ENCODE measurements around the gene CNPY1.
"Not testable (repeated sequence)": the region's sequence is repeated elsewhere in the genome, so short reads cannot be mapped to it uniquely, and the experiment has no call there.

CNPY1 gene

DNA sequence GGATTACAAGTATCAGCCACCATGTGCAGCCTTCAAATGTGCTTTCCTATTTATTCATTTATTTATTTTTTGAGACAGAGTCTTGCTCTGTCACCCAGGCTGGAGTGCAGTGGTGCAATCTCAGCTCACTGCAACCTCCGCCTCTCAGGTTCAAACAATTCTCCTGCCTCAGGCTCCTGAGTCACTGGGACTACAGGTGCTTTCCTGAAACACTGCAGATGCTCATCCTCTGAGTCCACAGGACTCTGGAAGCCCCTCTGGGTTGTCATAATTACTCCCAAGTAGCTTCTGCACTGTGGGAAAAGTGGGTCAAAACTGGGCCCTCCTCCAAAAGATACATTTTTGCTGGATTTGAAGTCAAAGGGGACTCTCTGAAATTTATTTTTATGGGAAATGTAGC is at the start of gene CNPY1:
TSS of gene CNPY1 (minus strand) at position 111 of the 400 bp plus-strand sequence. CDS start 630 bp downstream, outside the sequence.
- H3K36me3 ChIP-seq (ENCODE audit: control insufficient read depth in 2 of 2, insufficient read depth in 2 of 2, low read length in 2 of 2); H3K4me3 ChIP-seq (ENCODE audit: low read length in 2 of 2); H3K9ac ChIP-seq (ENCODE audit: low read depth in 1 of 2, low read length in 2 of 2); H3K27me3 ChIP-seq (ENCODE audit: control insufficient read depth in 2 of 2, insufficient read depth in 2 of 2, low read length in 2 of 2); H3K27ac ChIP-seq (ENCODE audit: low read depth in 2 of 2, low read length in 2 of 2); H3K4me1 ChIP-seq (ENCODE audit: control insufficient read depth in 2 of 2, insufficient read depth in 2 of 2, low read length in 2 of 2); H3K9me3 ChIP-seq (ENCODE audit: control insufficient read depth in 2 of 2, low read length in 2 of 2): not testable (repeated sequence)

DNA sequence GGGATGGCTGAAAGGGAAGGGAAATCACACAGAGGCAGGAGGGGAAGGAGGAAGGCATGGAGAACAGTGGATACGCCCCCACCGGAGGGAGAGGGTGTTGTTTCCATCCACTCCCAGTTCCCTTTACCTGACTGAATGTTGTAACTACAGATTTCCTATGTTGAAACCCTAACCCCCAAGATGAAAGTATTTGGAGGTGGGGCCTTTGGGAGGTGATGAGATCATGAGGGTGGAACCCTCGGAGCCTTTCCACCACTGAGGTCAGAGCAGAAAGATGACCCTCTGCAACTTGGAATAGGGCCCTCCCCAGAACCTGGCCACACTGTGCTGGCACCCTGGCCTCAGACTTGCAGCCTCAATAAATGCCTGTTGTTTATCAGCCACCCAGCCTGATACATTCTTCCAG is 48.6 kb upstream of the CNPY1 start:
- Histone ChIP-seq H3K9ac (ENCODE audit: low read depth in 1 of 2, low read length in 2 of 2) (no peak overlapping the region), H3K9me3 (ENCODE audit: control insufficient read depth in 2 of 2, low read length in 2 of 2) (no peaks in the 10 kb centered on the region), H3K27ac (ENCODE audit: low read depth in 2 of 2, low read length in 2 of 2) (no peak overlapping the region), H3K27me3 (ENCODE audit: control insufficient read depth in 2 of 2, insufficient read depth in 2 of 2, low read length in 2 of 2) (peaks cover 0 to 5% of the 10 kb centered on the region in 2 donors), H3K4me1 (ENCODE audit: control insufficient read depth in 2 of 2, insufficient read depth in 2 of 2, low read length in 2 of 2) (peaks cover 3 to 5% of the 10 kb centered on the region in 2 donors), H3K4me3 (ENCODE audit: low read length in 2 of 2) (no peak overlapping the region), H3K36me3 (ENCODE audit: control insufficient read depth in 2 of 2, insufficient read depth in 2 of 2, low read length in 2 of 2) (no peaks in the 10 kb centered on the region)

DNA sequence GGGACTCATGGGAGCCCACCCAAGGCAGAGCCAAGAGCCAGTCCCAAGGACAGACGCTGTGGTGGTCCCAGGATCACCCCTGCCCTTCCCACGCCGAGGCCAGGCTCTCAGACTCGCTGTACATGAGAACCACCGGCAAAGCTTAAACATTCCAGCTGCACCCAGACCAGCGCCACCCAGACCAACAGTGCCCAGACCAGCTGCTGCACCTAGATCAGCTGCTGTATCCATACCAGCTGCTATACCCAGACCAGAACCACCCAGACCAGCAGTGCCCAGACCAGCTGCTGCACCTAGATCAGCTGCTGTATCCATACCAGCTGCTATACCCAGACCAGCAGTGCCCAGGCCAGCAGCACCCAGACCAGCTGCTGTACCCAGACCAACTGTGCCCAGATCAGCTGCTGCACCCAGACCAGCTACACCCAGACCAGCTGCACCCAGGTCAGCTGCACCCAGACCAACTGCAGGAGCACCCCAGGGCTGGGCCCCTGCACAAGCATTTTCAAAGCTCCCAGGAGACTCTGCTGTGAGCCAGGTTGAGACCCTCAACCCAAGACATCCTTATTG is 47.9 kb upstream of the CNPY1 start:
- Histone ChIP-seq H3K9ac (ENCODE audit: low read depth in 1 of 2, low read length in 2 of 2) (no peak overlapping the region), H3K9me3 (ENCODE audit: control insufficient read depth in 2 of 2, low read length in 2 of 2) (no peaks in the 10 kb centered on the region), H3K4me3 (ENCODE audit: low read length in 2 of 2) (no peak overlapping the region), H3K4me1 (ENCODE audit: control insufficient read depth in 2 of 2, insufficient read depth in 2 of 2, low read length in 2 of 2) (peaks cover 3 to 5% of the 10 kb centered on the region in 2 donors), H3K27ac (ENCODE audit: low read depth in 2 of 2, low read length in 2 of 2) (no peak overlapping the region), H3K36me3 (ENCODE audit: control insufficient read depth in 2 of 2, insufficient read depth in 2 of 2, low read length in 2 of 2) (no peaks in the 10 kb centered on the region), H3K27me3 (ENCODE audit: control insufficient read depth in 2 of 2, insufficient read depth in 2 of 2, low read length in 2 of 2) (peaks cover 0 to 5% of the 10 kb centered on the region in 2 donors)

DNA sequence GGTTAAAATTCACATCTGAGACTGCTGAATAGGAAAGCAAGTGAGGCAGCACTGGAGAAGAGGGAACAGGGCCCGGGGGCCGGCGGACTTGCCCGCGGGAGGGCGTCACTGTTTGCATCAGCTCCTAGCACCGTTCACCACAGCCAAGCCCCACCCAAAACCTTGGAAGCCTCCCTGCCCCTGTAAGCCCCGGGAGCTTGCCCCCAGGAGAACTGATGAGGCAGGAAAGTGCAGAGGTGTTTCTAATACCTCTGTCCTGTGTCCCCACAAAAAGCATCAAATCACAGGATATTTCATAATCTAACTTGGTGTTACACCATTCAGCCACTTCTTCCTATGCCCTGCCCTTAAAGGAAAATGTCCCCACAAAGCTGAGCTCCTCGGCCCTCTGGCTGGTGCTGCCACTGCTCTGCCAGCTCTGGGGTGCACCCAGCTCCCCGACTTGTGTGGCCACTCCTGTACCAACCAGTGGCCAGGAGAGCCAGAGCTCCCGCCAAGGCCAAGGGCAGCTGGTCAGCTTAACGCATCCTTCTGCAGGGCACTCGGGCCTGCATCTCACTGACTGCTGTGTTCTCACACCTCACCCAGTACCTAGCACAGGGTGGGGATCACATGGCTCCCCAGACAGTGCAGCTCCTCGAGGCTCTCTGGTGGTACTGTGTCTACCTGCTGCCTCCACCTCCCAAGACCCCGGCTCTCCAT is 47.3 kb upstream of the CNPY1 start:
- Histone ChIP-seq H3K4me3 (ENCODE audit: low read length in 2 of 2) (no peak overlapping the region), H3K9me3 (ENCODE audit: control insufficient read depth in 2 of 2, low read length in 2 of 2) (no peaks in the 10 kb centered on the region), H3K9ac (ENCODE audit: low read depth in 1 of 2, low read length in 2 of 2) (no peak overlapping the region), H3K4me1 (ENCODE audit: control insufficient read depth in 2 of 2, insufficient read depth in 2 of 2, low read length in 2 of 2) (peaks cover 0 to 3% of the 10 kb centered on the region in 2 donors), H3K27ac (ENCODE audit: low read depth in 2 of 2, low read length in 2 of 2) (no peak overlapping the region), H3K27me3 (ENCODE audit: control insufficient read depth in 2 of 2, insufficient read depth in 2 of 2, low read length in 2 of 2) (peaks cover 4 to 5% of the 10 kb centered on the region in 2 donors), H3K36me3 (ENCODE audit: control insufficient read depth in 2 of 2, insufficient read depth in 2 of 2, low read length in 2 of 2) (no peaks in the 10 kb centered on the region)

DNA sequence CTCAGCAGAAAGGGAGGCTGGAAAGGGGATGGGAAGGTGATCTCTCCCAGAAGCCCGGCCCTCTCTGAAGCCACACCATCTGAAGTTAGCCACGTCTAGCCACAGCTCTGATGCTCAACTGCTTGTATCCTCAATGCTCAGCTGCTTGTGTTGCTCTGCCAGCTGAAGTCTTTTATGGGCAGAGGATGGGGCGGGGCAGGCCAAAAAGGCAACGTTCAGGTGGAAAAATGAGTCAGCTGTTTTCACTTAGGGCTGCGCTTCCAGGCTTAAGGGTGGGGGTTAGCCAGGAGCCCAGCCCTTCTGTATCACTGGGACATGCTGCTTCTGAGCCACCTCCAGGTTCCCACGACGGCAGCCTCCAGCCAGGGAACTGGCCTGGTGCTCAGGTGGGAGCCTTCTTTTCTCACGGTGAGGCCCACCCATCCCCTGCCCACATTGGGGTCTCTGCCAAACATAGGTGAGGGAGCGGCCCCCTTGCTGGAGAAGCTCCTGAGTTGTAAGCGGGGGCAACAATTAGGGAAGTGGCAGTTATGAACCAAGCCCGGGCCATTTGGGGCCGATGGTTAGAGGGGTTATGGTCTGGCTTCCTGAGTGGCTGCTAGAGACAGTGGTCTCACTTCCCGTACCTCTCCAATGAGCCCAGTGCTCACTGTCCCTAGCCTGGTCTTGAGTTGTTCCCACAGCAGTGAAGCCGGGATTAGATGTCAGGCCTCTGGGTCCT is 44.9 kb upstream of the CNPY1 start:
- no peak overlapping the region for H3K27ac ChIP-seq (ENCODE audit: low read depth in 2 of 2, low read length in 2 of 2)
- no peaks in the 10 kb centered on the region for H3K36me3 ChIP-seq (ENCODE audit: control insufficient read depth in 2 of 2, insufficient read depth in 2 of 2, low read length in 2 of 2)
- H3K4me3 ChIP-seq (ENCODE audit: low read length in 2 of 2) = no peak overlapping the region
- H3K4me1 ChIP-seq (ENCODE audit: control insufficient read depth in 2 of 2, insufficient read depth in 2 of 2, low read length in 2 of 2) = peaks cover 0 to 3% of the 10 kb centered on the region in 2 donors
- H3K9ac ChIP-seq (ENCODE audit: low read depth in 1 of 2, low read length in 2 of 2) = no peak overlapping the region
- H3K27me3 ChIP-seq (ENCODE audit: control insufficient read depth in 2 of 2, insufficient read depth in 2 of 2, low read length in 2 of 2) = peaks cover 4 to 10% of the 10 kb centered on the region in 2 donors
- no peaks in the 10 kb centered on the region for H3K9me3 ChIP-seq (ENCODE audit: control insufficient read depth in 2 of 2, low read length in 2 of 2)

DNA sequence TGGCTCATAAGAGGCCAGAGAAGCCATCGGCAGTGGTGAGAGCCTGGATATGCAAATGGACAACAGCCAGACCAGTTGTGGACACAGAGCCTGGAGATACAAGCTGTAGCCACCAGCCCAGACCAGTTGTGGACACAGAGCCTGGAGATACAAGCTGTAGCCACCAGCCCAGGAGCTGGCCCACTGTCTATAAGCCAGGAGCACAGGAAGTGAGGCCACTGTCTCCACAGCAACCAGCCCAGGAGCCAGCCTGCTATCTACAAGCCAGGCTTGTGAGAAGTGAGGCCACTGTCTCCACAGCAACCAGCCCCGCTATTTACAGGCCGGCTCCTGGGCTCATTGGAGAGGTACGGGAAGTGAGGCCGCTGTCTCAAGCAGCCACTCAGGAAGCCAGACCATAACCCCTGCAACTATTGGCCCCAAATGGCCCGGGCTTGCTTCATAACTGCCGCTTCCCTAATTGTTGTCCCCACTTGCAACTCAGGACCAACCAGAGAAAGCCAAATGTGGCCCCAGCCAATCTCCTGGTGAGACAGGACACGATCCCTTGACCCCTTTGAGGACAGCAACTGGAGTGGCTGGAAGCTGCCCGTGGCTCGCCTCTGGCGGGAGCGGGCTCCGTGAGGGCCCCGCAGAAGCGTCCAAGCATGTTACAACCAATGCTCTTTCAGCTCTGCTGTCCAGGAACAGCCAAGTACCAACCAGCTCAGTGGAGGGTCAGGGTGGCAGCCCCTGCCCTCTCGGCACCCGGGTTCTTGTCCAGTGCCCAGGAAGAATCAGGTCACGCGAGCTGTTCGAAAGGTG is 44.1 kb upstream of the CNPY1 start:
- no peaks in the 10 kb centered on the region for H3K9me3 ChIP-seq (ENCODE audit: control insufficient read depth in 2 of 2, low read length in 2 of 2)
- no peak overlapping the region for H3K4me3 ChIP-seq (ENCODE audit: low read length in 2 of 2)
- no peak overlapping the region for H3K9ac ChIP-seq (ENCODE audit: low read depth in 1 of 2, low read length in 2 of 2)
- H3K4me1 ChIP-seq (ENCODE audit: control insufficient read depth in 2 of 2, insufficient read depth in 2 of 2, low read length in 2 of 2) = peaks cover 1 to 3% of the 10 kb centered on the region in 2 donors
- H3K27me3 ChIP-seq (ENCODE audit: control insufficient read depth in 2 of 2, insufficient read depth in 2 of 2, low read length in 2 of 2) = peaks cover 4 to 10% of the 10 kb centered on the region in 2 donors
- H3K36me3 ChIP-seq (ENCODE audit: control insufficient read depth in 2 of 2, insufficient read depth in 2 of 2, low read length in 2 of 2) = no peaks in the 10 kb centered on the region
- no peak overlapping the region for H3K27ac ChIP-seq (ENCODE audit: low read depth in 2 of 2, low read length in 2 of 2)

DNA sequence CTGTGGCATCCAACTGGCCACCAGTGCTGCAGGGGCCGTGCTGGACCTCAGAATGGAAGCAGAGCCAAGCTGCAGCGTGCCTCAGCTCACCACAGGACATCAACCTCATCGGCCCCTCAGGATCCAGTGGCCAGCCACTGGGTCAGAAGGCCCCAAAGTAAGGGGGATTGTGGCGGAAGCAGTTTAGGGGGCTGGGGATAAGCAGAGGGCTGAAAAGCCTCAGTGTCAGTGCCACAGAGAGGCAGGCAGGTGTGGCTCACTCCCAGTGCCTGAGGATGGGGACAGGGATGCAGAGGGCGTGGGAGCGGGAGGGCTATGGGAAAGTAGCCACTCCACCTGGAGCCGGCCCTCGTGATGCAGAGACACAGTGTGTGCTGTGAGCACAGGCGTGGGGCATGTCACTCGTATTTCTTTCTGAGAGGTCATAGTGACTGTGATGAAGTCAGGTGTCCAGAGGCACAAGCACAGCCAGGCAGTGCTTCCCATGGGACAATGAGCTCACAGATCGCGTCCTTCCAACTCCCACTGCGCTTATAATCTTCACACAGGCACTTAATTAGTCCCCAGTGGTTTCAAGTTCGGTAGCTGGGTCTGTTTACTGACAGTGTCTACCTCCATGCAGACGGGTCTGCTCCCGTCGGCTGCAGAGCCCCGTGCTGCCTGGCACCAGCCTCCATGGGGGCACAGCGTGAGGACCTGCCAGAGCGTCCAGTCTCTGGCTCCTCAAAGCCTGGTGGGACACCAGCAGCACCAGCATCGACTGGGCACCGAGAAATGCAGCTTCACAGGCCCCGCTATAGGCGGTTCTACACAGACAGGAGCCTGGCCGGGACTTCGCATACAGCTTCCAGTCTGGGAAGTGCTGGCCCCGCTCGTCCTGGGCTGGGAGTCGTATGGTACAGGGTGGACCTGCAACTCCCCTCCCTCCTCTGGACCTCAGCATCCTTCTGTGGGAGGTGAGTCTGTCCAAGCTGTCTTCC is 42.9 kb upstream of the CNPY1 start:
- Histone ChIP-seq H3K4me3 (ENCODE audit: low read length in 2 of 2) (no peak overlapping the region), H3K36me3 (ENCODE audit: control insufficient read depth in 2 of 2, insufficient read depth in 2 of 2, low read length in 2 of 2) (no peaks in the 10 kb centered on the region), H3K27me3 (ENCODE audit: control insufficient read depth in 2 of 2, insufficient read depth in 2 of 2, low read length in 2 of 2) (peaks cover 7 to 10% of the 10 kb centered on the region in 2 donors), H3K4me1 (ENCODE audit: control insufficient read depth in 2 of 2, insufficient read depth in 2 of 2, low read length in 2 of 2) (peaks cover 3% of the 10 kb centered on the region in 2 donors), H3K9me3 (ENCODE audit: control insufficient read depth in 2 of 2, low read length in 2 of 2) (no peaks in the 10 kb centered on the region), H3K9ac (ENCODE audit: low read depth in 1 of 2, low read length in 2 of 2) (no peak overlapping the region), H3K27ac (ENCODE audit: low read depth in 2 of 2, low read length in 2 of 2) (no peak overlapping the region)

DNA sequence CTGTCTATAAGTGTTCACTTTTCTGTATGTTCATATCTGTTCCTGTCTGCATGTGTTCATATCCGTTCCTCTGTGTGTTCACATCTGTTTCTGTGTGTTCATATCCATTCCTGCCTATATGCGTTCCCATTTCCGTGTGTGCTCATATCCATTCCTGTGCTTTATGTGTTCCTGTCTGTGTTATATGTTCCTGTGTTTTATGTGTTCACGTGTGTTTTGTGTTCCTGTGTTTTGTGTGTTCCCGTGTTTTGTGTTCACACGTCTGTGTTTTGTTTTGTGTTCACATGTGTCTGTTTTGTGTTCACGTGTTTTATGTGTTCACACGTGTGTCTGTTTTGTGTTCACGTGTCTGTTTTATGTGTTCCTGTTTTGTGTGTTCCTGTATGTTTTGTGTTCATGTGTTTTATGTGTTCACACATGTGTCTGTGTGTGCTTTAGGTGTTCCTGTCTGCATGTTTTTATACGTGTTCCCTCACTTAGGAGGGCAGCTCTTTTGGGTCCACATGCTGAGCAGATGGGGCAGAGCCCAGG is 42.2 kb upstream of the CNPY1 start:
- no peak overlapping the region for H3K9ac ChIP-seq (ENCODE audit: low read depth in 1 of 2, low read length in 2 of 2)
- no peaks in the 10 kb centered on the region for H3K9me3 ChIP-seq (ENCODE audit: control insufficient read depth in 2 of 2, low read length in 2 of 2)
- no peak overlapping the region for H3K4me3 ChIP-seq (ENCODE audit: low read length in 2 of 2)
- no peak overlapping the region for H3K27ac ChIP-seq (ENCODE audit: low read depth in 2 of 2, low read length in 2 of 2)
- peaks cover 3% of the 10 kb centered on the region in 2 donors for H3K4me1 ChIP-seq (ENCODE audit: control insufficient read depth in 2 of 2, insufficient read depth in 2 of 2, low read length in 2 of 2)
- no peaks in the 10 kb centered on the region for H3K36me3 ChIP-seq (ENCODE audit: control insufficient read depth in 2 of 2, insufficient read depth in 2 of 2, low read length in 2 of 2)
- peaks cover 8 to 10% of the 10 kb centered on the region in 2 donors for H3K27me3 ChIP-seq (ENCODE audit: control insufficient read depth in 2 of 2, insufficient read depth in 2 of 2, low read length in 2 of 2)

DNA sequence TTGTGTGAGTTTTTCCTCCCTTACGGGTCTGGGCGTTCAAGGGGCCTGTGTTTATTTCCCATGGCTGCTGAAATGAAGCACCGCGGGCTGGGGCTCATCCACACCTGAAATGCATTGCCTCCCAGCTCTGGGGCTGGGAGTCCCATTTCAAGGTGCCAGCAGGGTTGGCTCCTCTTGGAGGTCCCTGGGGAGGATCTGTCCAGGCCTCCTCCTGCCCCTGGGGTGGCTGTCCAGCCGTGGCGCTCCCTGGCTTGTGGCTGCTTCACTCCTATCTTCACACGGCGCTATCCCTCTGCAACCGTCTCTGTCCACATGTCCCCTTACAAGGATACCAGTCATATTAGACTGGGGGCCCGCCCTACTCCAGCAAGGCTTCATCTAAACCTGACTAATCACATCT is 41.1 kb upstream of the CNPY1 start:
- Histone ChIP-seq H3K4me3 (ENCODE audit: low read length in 2 of 2) (no peak overlapping the region), H3K9me3 (ENCODE audit: control insufficient read depth in 2 of 2, low read length in 2 of 2) (no peaks in the 10 kb centered on the region), H3K36me3 (ENCODE audit: control insufficient read depth in 2 of 2, insufficient read depth in 2 of 2, low read length in 2 of 2) (no peaks in the 10 kb centered on the region), H3K9ac (ENCODE audit: low read depth in 1 of 2, low read length in 2 of 2) (no peak overlapping the region), H3K27me3 (ENCODE audit: control insufficient read depth in 2 of 2, insufficient read depth in 2 of 2, low read length in 2 of 2) (peaks cover 8 to 10% of the 10 kb centered on the region in 2 donors), H3K4me1 (ENCODE audit: control insufficient read depth in 2 of 2, insufficient read depth in 2 of 2, low read length in 2 of 2) (peaks cover 3% of the 10 kb centered on the region in 2 donors), H3K27ac (ENCODE audit: low read depth in 2 of 2, low read length in 2 of 2) (no peak overlapping the region)

All from mucosa of rectum (tissue), 2 donors.